Hematopoietic multipotent progenitor cell treated with erythropoietin and hydrocortisone succinate and interleukin-3 and kit ligand, for 6 days (in vitro differentiated cells): ENCODE data around the gene NEURL1B.
A peak's percentile ranks its signal among the peaks of the same experiment; 100 is the strongest.
"Not testable (repeated sequence)": the region's sequence is repeated elsewhere in the genome, so short reads cannot be mapped to it uniquely, and the experiment has no call there.

Experiments
- DNase-seq: peaks from one replicate; pipeline ENCODE4 v3.0.0-alpha.2; 2015

NEURL1B gene

GRCh38 chr5:172636279-172637050 lies 4.6 kb upstream of the NEURL1B start:
- DNase-seq, result no peak

GRCh38 chr5:172637110-172637580 lies 3.9 kb upstream of the NEURL1B start:
- peak; percentile 81 for DNase-seq

- DNase-seq, result no peak
Measured at GRCh38 chr5:172637740-172638139, 3.3 kb upstream of the NEURL1B start.

- no peak for DNase-seq
Measured at GRCh38 chr5:172638209-172638768, 2.8 kb upstream of the NEURL1B start.

GRCh38 chr5:172640139-172640538 lies 924 bp upstream of the NEURL1B start:
- no peak for DNase-seq

- DNase-seq, result no peak
Measured at GRCh38 chr5:172641359-172642050, 442 bp downstream of the NEURL1B start.

GRCh38 chr5:172642051-172642409 lies 967 bp downstream of the NEURL1B start:
- no peak for DNase-seq

GRCh38 chr5:172642486-172642885 lies 1.4 kb downstream of the NEURL1B start:
- DNase-seq, result no peak

- no peak for DNase-seq
Measured at GRCh38 chr5:172642926-172643871, 2.1 kb downstream of the NEURL1B start.

GRCh38 chr5:172644266-172644665 lies 3.2 kb downstream of the NEURL1B start:
- DNase-seq, result no peak

- DNase-seq, result no peak
Measured at GRCh38 chr5:172644711-172645110, 3.6 kb downstream of the NEURL1B start.

- no peak for DNase-seq
Measured at GRCh38 chr5:172645271-172646055, 4.4 kb downstream of the NEURL1B start.

GRCh38 chr5:172646716-172647285 lies 5.7 kb downstream of the NEURL1B start:
- DNase-seq, result no peak

- no peak for DNase-seq
Measured at GRCh38 chr5:172647352-172648012, 6.4 kb downstream of the NEURL1B start.

GRCh38 chr5:172648013-172648381 lies 6.9 kb downstream of the NEURL1B start:
- DNase-seq, result no peak

- no peak for DNase-seq
Measured at GRCh38 chr5:172648755-172649154, 7.7 kb downstream of the NEURL1B start.

- not testable (repeated sequence) for DNase-seq
Measured at GRCh38 chr5:172656496-172656895, 15.4 kb downstream of the NEURL1B start.

GRCh38 chr5:172657524-172658233 lies 16.6 kb downstream of the NEURL1B start:
- not testable (repeated sequence) for DNase-seq

GRCh38 chr5:172658391-172658790 lies 17.3 kb downstream of the NEURL1B start:
- no peak for DNase-seq

- DNase-seq, result peak; percentile 81
Measured at GRCh38 chr5:172658961-172659501, 18.0 kb downstream of the NEURL1B start.
